NCI-H748 (cell line): ENCODE results near the gene METTL22.

ENCODE experiments used
- DNase-seq: peaks from one replicate; lab custom pipeline; 2025; ENCODE audit not compliant: unreplicated experiment; lab: John Stamatoyannopoulos, UW

Gene METTL22

GRCh38 chr16:8621572-8622314, at the start of gene METTL22:
Gene METTL22, plus strand, starts transcription at chr16:8621698. Its CDS starts 3,968 bp downstream, at chr16:8625666.
- peak; percentile 81 for DNase-seq

- DNase-seq: peak; percentile 47
Observed at GRCh38 chr16:8572063-8572918, 49.2 kb upstream of the METTL22 start.

- DNase-seq: peak; percentile 47
Observed at GRCh38 chr16:8572919-8573724, 48.4 kb upstream of the METTL22 start.

GRCh38 chr16:8575399-8575798, 46.1 kb upstream of the METTL22 start:
- DNase-seq: peak; percentile 2

- no peak for DNase-seq
Observed at GRCh38 chr16:8576141-8577004, 45.1 kb upstream of the METTL22 start.

GRCh38 chr16:8577678-8578304, 43.7 kb upstream of the METTL22 start:
- no peak for DNase-seq

- no peak for DNase-seq
Observed at GRCh38 chr16:8579559-8579958, 41.9 kb upstream of the METTL22 start.

GRCh38 chr16:8581831-8582580, 39.5 kb upstream of the METTL22 start:
- no peak for DNase-seq

GRCh38 chr16:8583199-8583598, 38.3 kb upstream of the METTL22 start:
- peak; percentile 47 for DNase-seq

GRCh38 chr16:8583732-8584131, 37.8 kb upstream of the METTL22 start:
- no peak for DNase-seq

GRCh38 chr16:8585041-8585440, 36.5 kb upstream of the METTL22 start:
- no peak for DNase-seq

GRCh38 chr16:8585857-8586256, 35.6 kb upstream of the METTL22 start:
- no peak for DNase-seq

GRCh38 chr16:8587065-8587464, 34.4 kb upstream of the METTL22 start:
- no peak for DNase-seq

- DNase-seq: no peak
Observed at GRCh38 chr16:8588682-8589056, 32.8 kb upstream of the METTL22 start.

GRCh38 chr16:8589057-8589899, 32.2 kb upstream of the METTL22 start:
- peak; percentile 29 for DNase-seq

GRCh38 chr16:8589900-8590688, 31.4 kb upstream of the METTL22 start, which contains the start of gene TMEM114:
Gene TMEM114, minus strand, starts transcription at chr16:8590511. Its CDS starts 673 bp downstream, at chr16:8589838.
- DNase-seq: peak; percentile 34

- DNase-seq: no peak
Observed at GRCh38 chr16:8590811-8591210, 30.7 kb upstream of the METTL22 start.
